ENCODE measurements around the gene NBL1. TPM values are rescaled to one million over a fixed set of nuclear protein-coding genes. Genes with fewer than 3 reads are reported as not detected.
"Not testable (repeated sequence)": the region's sequence is repeated elsewhere in the genome, so short reads cannot be mapped to it uniquely, and the experiment has no call there.

The NBL1 gene
- total and polyA plus RNA-seq, 2 donors (not counting 1 experiment from before 2014, with no cell fraction given) = 59.3 to 103 TPM

- Histone ChIP-seq H3K27me3 (ENCODE audit: control insufficient read depth, insufficient read depth, low read length) (no peaks in the 10 kb centered on the region), H3K4me3 (replicated peaks in 1 of 4; ENCODE audit: control extremely low read depth in 1 of 4, insufficient read depth in 1 of 4, low read depth in 3 of 4, low read length in 4 of 4) (no peak overlapping the region), H3K27ac (ENCODE audit: insufficient read depth, low read length) (no peak overlapping the region), H3K36me3 (ENCODE audit: control insufficient read depth, insufficient read depth, low read length) (peaks cover 12% of the 10 kb centered on the region), H3K79me2 (ENCODE audit: control insufficient read depth, insufficient read depth, low read length) (no peaks in the 10 kb centered on the region), H3K9me3 (ENCODE audit: control insufficient read depth, insufficient read depth, low read depth, low read length) (no peaks in the 10 kb centered on the region), H3K4me2 (ENCODE audit: extremely low read depth, insufficient read depth, low read length) (no peak overlapping the region), H2AFZ (ENCODE audit: low read length) (no peak overlapping the region), H3K4me1 (ENCODE audit: control insufficient read depth, extremely low read depth, insufficient read depth, low read length) (no peaks in the 10 kb centered on the region), H3K9ac (ENCODE audit: insufficient read depth, low read length) (no peak overlapping the region), H4K20me1 (ENCODE audit: control insufficient read depth, extremely low read depth, insufficient read depth, low read length) (no peaks in the 10 kb centered on the region)
- DNase-seq (ENCODE audit: low read depth in 2 of 2) = no peak
- TF ChIP-seq CTCF (conservative IDR thresholded peaks at IDR 0.05 in 1 of 2, IDR thresholded peaks at IDR 0.05 in 1 of 2; ENCODE audit: low read depth in 1 of 2, low read length in 2 of 2) (no peak), EZH2 (IDR thresholded peaks at IDR 0.05; ENCODE audit: low read length, missing control alignments) (no peak)
Observed at GRCh38 chr1:19628879-19629278, 15.2 kb upstream of the NBL1 start.

GRCh38 chr1:19629357-19629756, 14.8 kb upstream of the NBL1 start:
- no peaks in the 10 kb centered on the region for H4K20me1 ChIP-seq (ENCODE audit: control insufficient read depth, extremely low read depth, insufficient read depth, low read length)
- no peaks in the 10 kb centered on the region for H3K9me3 ChIP-seq (ENCODE audit: control insufficient read depth, insufficient read depth, low read depth, low read length)
- H3K4me3 ChIP-seq (replicated peaks in 1 of 4; ENCODE audit: control extremely low read depth in 1 of 4, insufficient read depth in 1 of 4, low read depth in 3 of 4, low read length in 4 of 4) = no peak overlapping the region
- no peak for TF ChIP-seq CTCF (conservative IDR thresholded peaks at IDR 0.05 in 1 of 2, IDR thresholded peaks at IDR 0.05 in 1 of 2; ENCODE audit: low read depth in 1 of 2, low read length in 2 of 2)
- no peak overlapping the region for H3K27ac ChIP-seq (ENCODE audit: insufficient read depth, low read length)
- no peak overlapping the region for H2AFZ ChIP-seq (ENCODE audit: low read length)
- DNase-seq (ENCODE audit: low read depth in 2 of 2) = no peak
- H3K27me3 ChIP-seq (ENCODE audit: control insufficient read depth, insufficient read depth, low read length) = no peaks in the 10 kb centered on the region
- no peak overlapping the region for H3K4me2 ChIP-seq (ENCODE audit: extremely low read depth, insufficient read depth, low read length)
- H3K4me1 ChIP-seq (ENCODE audit: control insufficient read depth, extremely low read depth, insufficient read depth, low read length) = no peaks in the 10 kb centered on the region
- H3K36me3 ChIP-seq (ENCODE audit: control insufficient read depth, insufficient read depth, low read length) = peaks cover 12% of the 10 kb centered on the region
- H3K9ac ChIP-seq (ENCODE audit: insufficient read depth, low read length) = no peak overlapping the region
- H3K79me2 ChIP-seq (ENCODE audit: control insufficient read depth, insufficient read depth, low read length) = no peaks in the 10 kb centered on the region

- not testable (repeated sequence) for H3K9me3 ChIP-seq (ENCODE audit: control insufficient read depth, insufficient read depth, low read depth, low read length); H3K4me3 ChIP-seq (replicated peaks in 1 of 4; ENCODE audit: control extremely low read depth in 1 of 4, insufficient read depth in 1 of 4, low read depth in 3 of 4, low read length in 4 of 4); H2AFZ ChIP-seq (ENCODE audit: low read length); H3K4me1 ChIP-seq (ENCODE audit: control insufficient read depth, extremely low read depth, insufficient read depth, low read length); H3K27me3 ChIP-seq (ENCODE audit: control insufficient read depth, insufficient read depth, low read length); H3K4me2 ChIP-seq (ENCODE audit: extremely low read depth, insufficient read depth, low read length); H3K79me2 ChIP-seq (ENCODE audit: control insufficient read depth, insufficient read depth, low read length); DNase-seq (ENCODE audit: low read depth in 2 of 2); H4K20me1 ChIP-seq (ENCODE audit: control insufficient read depth, extremely low read depth, insufficient read depth, low read length); H3K9ac ChIP-seq (ENCODE audit: insufficient read depth, low read length); H3K27ac ChIP-seq (ENCODE audit: insufficient read depth, low read length)
- peaks cover 12% of the 10 kb centered on the region for H3K36me3 ChIP-seq (ENCODE audit: control insufficient read depth, insufficient read depth, low read length)
Observed at GRCh38 chr1:19630192-19630591, 13.9 kb upstream of the NBL1 start.

All from fibroblast of lung (primary cell).